ENCODE results near the gene COL23A1. TPM values are rescaled to one million over a fixed set of nuclear protein-coding genes. Genes with fewer than 3 reads are reported as not detected.

The COL23A1 gene
- total RNA-seq, 1 donor from 2014 or later: 20.4 TPM

GRCh38 chr5:178392931-178393394 is 197.2 kb downstream of the COL23A1 start:
- ATAC-seq: no peak
- intact Hi-C loops (cut with micrococcal nuclease): no loop called here
- no peak for DNase-seq

- ATAC-seq: no peak
- no peak for DNase-seq
- intact Hi-C loops (cut with micrococcal nuclease): no loop called here
Observed at GRCh38 chr5:178392386-178392785, 197.8 kb downstream of the COL23A1 start.

DNA sequence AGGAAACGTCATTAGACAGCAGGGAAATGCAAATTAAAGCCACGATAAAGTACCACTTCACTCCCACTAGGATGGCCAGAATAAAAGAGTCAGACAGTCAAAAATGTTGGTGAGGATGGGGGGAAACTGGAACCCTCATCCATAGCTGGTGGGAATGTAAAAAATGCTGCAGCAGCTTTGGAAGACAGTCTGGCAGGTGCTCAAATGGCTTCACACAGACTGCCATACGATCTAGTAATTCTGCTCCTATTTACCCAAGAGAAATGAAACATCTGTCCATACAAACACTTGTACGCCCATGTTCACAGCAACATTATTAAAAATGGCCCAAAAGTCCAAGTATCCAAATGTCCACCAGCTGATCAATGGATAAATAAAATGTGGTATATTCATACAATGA is 198.7 kb downstream of the COL23A1 start:
- ATAC-seq (no peak), DNase-seq (no peak)
- intact Hi-C loops (cut with micrococcal nuclease): no loop called here

GRCh38 chr5:178389796-178390195 is 200.4 kb downstream of the COL23A1 start:
- peak; percentile 46 for DNase-seq
- intact Hi-C loops (cut with micrococcal nuclease): no loop called here
- ATAC-seq: peak; percentile 81

GRCh38 chr5:178389026-178389729 is 201.0 kb downstream of the COL23A1 start:
- intact Hi-C loops (cut with micrococcal nuclease): no loop called here
- DNase-seq (no peak), ATAC-seq (no peak)

- intact Hi-C loops (cut with micrococcal nuclease): no loop called here
- ATAC-seq (peak; percentile 41), DNase-seq (peak; percentile 68)
Observed at GRCh38 chr5:178388386-178389025, 201.7 kb downstream of the COL23A1 start.

- DNase-seq: no peak
- intact Hi-C loops (cut with micrococcal nuclease): no loop called here
Observed at GRCh38 chr5:178387856-178388190, 202.4 kb downstream of the COL23A1 start.

DNA sequence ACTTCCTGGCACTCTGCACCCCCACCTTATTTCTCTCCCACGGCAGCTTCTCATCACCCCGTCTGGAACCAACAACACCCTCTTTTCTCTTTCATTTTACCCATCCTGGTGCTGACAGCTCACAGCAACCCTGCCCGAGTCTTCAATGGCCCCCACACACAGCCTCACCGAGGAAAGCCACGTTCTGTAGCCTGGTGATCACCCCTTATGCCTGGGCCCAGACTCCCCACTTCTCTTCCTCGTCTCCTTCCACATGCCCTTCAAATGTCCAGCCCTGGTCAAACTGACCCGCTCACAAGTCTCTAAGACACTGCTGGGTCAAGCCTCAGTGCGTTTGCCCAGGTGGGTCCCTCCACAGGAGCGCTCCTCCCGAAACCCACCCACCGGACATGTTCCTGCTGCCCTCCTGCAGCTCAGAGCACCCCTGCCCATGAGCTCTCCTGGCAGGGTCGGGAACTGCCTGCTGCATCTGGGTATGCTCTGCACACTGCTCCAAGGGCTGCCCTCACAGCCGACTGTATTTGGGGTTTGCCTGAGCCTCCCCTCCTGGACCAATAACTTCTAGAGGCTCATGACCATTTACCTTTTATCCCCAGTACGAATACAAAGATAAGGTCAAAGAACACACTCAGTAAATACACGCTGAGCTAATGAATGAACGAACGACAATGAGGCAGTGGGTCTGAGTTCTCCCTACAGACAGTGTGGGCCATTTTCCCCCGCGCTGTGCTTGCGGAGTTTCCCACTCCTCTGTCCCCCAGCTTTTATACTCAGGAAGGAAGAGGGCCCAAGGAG is 202.9 kb downstream of the COL23A1 start:
- no peak for DNase-seq
- intact Hi-C loops (cut with micrococcal nuclease): no loop called here
- ATAC-seq: no peak

More at GRCh38 chr5:178387856-178388190, 202.4 kb downstream of the COL23A1 start:
- no peak for ATAC-seq

- no peak for DNase-seq
- no peak for ATAC-seq
- intact Hi-C loops (cut with micrococcal nuclease): no loop called here
Observed at GRCh38 chr5:178386336-178386931, 203.8 kb downstream of the COL23A1 start.

DNA sequence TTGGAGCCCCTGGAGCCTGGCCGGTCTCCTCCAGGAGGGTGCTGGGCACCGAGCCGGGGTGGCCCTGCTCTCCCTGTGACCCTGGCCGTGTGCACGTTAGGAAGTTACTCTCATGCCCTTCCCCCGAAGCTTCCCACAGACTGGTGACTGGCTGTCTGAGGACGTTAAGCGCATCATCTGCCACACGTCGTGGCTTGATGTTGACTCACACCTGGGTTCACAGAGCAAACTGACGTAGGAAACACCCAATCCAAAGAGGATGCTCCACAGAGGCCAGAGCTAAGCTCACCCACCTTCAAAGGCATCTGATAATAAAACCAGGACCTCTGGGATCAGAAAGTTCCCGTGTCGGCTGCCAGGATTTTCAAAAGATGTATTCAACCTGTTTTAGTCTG is 204.7 kb downstream of the COL23A1 start:
- intact Hi-C loops (cut with micrococcal nuclease): no loop called here
- ATAC-seq: no peak
- no peak for DNase-seq

GRCh38 chr5:178384816-178385495 is 205.2 kb downstream of the COL23A1 start:
- DNase-seq: no peak
- intact Hi-C loops (cut with micrococcal nuclease): no loop called here
- ATAC-seq: no peak

DNA sequence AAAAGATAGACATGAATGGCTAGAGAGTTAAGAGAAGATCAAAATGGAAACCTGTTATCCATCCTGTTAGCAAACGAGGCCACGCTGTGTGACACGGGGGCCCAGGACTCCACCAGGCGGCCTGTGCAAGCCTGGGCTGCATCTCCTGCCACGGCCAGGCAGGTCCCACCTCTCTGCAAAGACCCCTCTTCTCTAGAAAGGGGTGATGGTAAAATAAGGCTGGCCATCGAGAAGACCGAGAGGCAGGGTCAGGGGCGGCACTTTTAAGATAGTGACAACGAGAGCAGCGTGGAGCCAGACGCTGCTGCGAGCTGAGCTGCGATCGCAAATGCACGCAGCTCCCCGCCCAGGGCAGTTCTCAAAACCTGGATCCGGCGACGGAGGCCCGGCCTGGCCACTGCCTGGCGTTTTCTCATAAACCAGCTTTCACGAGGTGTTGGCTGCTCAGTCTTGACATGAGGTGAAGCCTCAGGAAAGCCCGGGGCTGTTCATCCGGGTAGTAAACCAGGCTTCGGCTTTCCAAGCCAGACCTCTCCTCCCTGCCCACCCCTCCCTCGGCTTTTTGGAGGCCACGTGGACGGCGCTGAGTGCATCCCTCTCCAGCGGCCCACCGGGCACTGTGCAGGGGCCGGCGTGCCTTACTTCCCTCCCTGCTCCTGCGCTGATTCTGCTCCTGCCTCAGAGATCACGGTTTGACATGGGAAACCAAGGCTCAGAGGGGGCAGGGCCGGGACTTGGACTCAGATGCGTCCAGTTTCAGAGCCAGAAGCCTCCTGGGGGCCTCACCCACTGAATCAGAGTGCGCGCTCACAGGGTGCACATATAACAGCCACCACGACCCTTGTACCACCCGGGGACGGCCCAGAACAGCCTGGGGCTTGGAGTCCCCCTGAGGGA is 206.0 kb downstream of the COL23A1 start:
- DNase-seq (peak; percentile 55), ATAC-seq (peak; percentile 65)
- intact Hi-C loops (cut with micrococcal nuclease): no loop called here

DNA sequence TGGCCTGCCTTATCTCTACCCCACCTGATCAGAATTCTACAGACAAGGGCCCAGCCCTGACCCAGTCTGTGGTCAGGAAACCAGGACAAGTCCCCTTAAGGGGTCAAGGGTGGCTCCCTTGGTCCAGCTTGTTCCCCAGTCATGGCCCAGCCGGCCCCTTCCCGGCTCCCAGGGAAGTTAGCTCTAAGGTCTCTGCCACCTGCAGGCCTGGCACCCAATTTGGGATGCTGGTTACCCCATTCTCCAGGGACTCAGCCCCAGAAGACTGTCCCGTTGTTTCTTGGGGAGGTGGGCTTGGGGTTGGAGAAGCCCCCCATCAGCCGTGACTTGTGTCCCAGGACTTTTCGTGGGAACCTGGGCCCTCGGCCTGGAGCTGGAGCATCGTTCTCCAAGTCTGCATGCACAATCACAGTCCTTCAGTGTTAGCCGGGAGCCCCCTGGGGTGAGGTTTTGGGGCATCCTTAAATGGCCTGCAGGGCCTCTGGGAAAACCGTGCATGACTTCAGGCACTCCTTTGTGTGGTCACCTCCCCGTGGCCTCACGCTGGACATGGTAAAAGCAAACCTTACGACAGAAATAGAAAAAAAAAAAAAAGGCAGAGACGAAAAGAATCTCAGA is 206.8 kb downstream of the COL23A1 start:
- DNase-seq: no peak

DNA sequence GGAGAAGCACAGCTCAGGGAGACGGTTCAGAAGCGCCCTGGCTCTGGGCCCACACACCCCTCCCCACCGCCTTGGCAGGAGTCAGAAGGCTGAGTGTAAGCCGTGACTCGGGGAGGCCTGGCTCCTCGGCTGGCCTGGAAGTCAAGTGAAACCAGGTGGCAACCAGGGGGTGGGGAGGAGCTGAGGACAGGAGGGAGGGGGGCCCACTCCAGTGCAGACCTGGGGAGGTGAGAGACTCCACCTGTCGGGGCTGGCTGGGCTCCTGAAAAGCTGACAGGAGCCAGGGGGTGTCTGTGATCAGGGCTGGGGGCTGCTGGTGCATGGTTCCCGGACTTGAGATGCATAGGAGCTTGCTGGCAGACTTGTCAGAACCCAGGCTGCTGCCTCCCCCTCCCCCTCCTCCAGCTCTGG is 207.4 kb downstream of the COL23A1 start:
- DNase-seq: no peak
- ATAC-seq: no peak
- intact Hi-C loops (cut with micrococcal nuclease): no loop called here

More for the DNA sequence above, 206.8 kb downstream of the COL23A1 start:
- intact Hi-C loops (cut with micrococcal nuclease): no loop called here
- no peak for ATAC-seq

DNA sequence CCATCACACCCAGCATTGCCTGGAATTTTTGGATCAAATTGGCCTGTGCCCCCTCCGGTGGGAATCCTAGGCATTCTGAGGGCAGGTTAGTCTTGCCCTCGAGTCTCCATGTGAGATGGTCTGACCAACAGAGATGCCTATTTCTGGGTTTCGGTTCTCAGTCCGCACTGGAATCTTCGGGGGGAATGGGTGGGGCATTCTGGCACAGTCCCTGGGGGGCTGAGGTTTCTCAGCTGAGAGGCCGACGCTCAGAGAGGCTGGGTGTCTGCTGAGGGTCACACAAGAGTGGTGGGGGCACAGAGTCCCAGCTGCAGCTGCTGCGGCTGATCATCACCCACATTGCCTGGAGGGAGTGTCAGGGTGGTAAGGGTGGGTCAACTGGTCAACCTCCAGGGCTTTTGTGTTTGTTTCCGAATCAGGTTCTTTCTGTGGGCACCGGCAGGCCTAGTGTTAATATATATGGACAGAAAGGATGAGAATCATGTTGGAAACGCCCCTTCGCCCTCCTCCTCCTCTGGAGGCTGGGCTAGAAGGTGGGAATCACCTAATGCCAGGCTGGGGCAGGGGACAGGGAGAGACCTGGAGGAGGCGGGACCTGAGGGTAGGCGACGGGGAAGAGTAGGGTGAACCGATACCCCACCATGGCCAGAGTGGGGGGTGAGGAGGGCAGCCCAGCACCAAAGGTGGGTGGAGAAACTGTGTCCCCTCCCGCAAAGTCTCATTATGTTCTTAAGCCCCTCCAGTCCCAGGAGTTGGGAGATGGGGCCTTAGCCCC is 208.1 kb downstream of the COL23A1 start:
- DNase-seq: no peak
- intact Hi-C loops (cut with micrococcal nuclease): no loop called here
- no peak for ATAC-seq

GRCh38 chr5:178381206-178381605 is 209.0 kb downstream of the COL23A1 start:
- intact Hi-C loops (cut with micrococcal nuclease): no loop called here
- ATAC-seq: no peak
- DNase-seq: no peak

DNA sequence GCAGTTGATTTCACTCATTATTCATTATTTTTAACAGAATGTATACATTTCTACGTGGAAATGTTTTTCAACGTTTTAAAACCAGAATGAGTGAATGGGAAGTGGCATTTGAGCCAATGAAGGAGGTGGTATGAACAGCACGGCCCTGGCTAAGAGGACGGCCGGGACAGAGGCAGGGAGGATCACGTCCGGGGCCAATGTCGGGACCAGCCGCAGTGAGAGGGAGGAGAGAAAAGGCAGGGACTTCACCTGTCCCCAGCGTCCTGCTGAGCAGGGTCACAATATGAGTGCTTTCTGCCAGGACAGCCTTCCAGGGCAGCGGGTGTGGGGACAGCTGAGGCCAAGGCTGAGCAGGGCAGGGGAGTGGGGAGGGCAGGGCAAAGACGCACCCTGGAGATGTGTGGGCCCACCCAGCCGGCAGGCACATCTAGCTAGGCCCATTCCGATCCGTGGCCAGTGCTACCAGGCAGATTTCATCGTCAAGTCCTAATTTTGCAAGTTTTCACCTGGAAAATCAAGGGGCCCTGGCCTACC is 209.6 kb downstream of the COL23A1 start:
- intact Hi-C loops (cut with micrococcal nuclease): no loop called here
- ATAC-seq (no peak), DNase-seq (no peak)

Data from left ventricle myocardium superior (tissue), 1 donor.